Activated naive CD8-positive, alpha-beta T cell treated with anti-CD3 and anti-CD28 coated beads, Interleukin-2, amount 50 U/mL, for 24 hours (primary cell): ENCODE data around the gene GPHN.
"Not testable (repeated sequence)": the region's sequence is repeated elsewhere in the genome, so short reads cannot be mapped to it uniquely, and the experiment has no call there.

ENCODE experiments used
- ATAC-seq: fragments of 150-1000 bp; cut with Tn5 transposase; one replicate; pipeline ENCODE4 v1.10.0; 2021
- DNase-seq: peaks from one replicate; pipeline ENCODE4 v3.0.0; 2021
- H3K27ac Mint-ChIP-seq: one replicate; pipeline ENCODE4 v1.8.0; 2021; ENCODE audit warnings: mild to moderate bottlenecking, mixed read lengths
- H3K27me3 Mint-ChIP-seq: one replicate; pipeline ENCODE4 v1.8.0; 2021; ENCODE audit warnings: mixed read lengths
- H3K36me3 Mint-ChIP-seq: one replicate; pipeline ENCODE4 v1.8.0; 2021; ENCODE audit warnings: low read depth, mixed read lengths
- H3K4me1 Mint-ChIP-seq: one replicate; pipeline ENCODE4 v1.8.0; 2021; ENCODE audit warnings: mixed read lengths
- H3K4me3 Mint-ChIP-seq: one replicate; pipeline ENCODE4 v1.8.0; 2021; ENCODE audit warnings: mild to moderate bottlenecking, moderate library complexity, mixed read lengths
- H3K9me3 Mint-ChIP-seq: one replicate; pipeline ENCODE4 v1.8.0; 2021; ENCODE audit warnings: mixed read lengths

GPHN gene

DNA sequence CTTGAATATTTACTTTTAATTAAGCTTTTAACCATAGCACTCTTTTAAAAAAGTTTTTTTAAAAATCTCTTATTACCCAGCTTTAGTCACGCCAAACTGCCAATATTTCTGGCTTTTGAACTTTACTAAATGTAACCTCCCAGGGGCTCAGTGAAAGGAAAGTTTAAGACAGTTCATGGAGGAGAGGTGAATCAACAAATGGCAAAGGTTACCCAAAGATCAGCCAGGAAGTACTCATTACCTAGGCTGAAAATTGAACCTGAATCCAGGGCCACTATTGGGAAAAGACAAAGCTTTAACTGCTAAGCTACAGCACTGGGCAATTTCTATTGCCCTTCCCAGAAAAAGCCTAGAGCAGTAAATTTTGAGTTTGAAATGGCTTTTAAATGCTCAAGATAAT lies 282.2 kb downstream of the GPHN start:
- Mint-ChIP-seq H3K36me3 (peaks cover 16% of the 10 kb centered on the region), H3K27me3 (no peaks in the 10 kb centered on the region), H3K9me3 (peaks cover 26% of the 10 kb centered on the region), H3K4me3 (no peak overlapping the region), H3K4me1 (no peaks in the 10 kb centered on the region), H3K27ac (no peak overlapping the region)
- no peak for ATAC-seq
- no peak for DNase-seq

DNA sequence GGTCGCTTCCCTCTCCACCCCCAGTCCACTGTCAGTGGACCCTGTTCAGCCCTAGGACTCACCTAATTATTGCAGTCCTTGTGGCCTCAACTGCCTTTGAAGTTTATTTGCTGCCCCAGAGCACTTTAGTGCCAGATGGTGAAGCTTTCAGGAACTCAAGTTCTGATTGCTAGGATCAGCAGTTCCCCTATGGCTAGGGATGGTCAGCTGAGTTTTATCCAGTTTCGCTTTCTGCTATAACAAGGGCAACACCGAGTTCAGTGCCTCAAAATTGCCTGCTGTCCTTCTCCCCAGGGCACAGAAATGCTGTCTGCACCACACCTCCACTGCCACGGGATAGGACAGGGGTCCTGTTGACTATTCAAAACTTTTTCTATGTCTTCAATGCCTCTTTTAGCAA lies 295.0 kb downstream of the GPHN start:
- peaks cover 38% of the 10 kb centered on the region for H3K36me3 Mint-ChIP-seq
- no peak overlapping the region for H3K4me3 Mint-ChIP-seq
- no peaks in the 10 kb centered on the region for H3K27me3 Mint-ChIP-seq
- no peak overlapping the region for H3K27ac Mint-ChIP-seq
- H3K4me1 Mint-ChIP-seq: no peaks in the 10 kb centered on the region
- ATAC-seq (no peak), DNase-seq (no peak)
- peaks cover 42% of the 10 kb centered on the region for H3K9me3 Mint-ChIP-seq

DNA sequence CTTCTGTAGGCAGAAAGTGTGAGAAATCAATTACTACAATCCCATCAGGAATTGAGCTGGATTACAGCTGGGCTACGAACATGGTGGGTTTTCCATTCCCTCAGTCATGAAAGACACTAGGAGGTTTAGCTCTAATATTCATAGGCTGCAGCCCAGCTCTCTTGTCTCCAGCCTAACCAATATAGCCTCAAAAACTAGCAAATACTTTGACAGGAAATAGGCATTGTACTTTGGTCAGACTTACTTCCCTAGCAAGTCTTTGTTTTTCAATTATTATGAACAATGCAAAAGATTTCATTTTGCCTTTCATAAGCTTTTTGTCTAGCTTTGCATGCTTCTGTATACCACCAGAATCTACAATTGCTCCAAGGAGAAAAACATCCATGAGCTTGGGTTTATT lies 296.2 kb downstream of the GPHN start:
- Mint-ChIP-seq H3K27me3 (no peaks in the 10 kb centered on the region), H3K4me3 (no peak overlapping the region), H3K27ac (no peak overlapping the region), H3K9me3 (peaks cover 31% of the 10 kb centered on the region), H3K36me3 (peaks cover 35% of the 10 kb centered on the region), H3K4me1 (no peaks in the 10 kb centered on the region)
- ATAC-seq (no peak), DNase-seq (no peak)

DNA sequence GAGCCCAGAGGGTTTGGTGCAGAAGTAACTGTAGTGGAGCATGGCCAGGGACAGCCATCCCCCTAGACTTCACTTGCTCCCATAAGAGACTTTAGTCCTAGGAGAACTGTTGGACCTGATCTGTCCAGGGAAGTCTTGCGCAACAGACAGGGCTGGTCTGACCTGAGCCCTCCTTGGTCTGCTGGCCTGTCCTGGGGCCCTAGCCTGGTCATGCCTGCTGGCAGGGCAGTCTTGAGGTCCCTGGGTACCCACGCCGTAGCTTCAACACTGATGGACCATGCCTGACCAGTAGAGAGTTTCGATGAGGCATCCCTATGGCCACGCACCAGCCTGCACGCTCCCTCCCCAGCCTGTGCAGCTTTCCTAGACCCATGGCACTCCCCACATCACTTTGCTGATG lies 305.7 kb downstream of the GPHN start:
- no peak overlapping the region for H3K4me3 Mint-ChIP-seq
- DNase-seq (no peak), ATAC-seq (no peak)
- no peaks in the 10 kb centered on the region for H3K4me1 Mint-ChIP-seq
- H3K27ac Mint-ChIP-seq: no peak overlapping the region
- peaks cover 40% of the 10 kb centered on the region for H3K9me3 Mint-ChIP-seq
- H3K27me3 Mint-ChIP-seq: no peaks in the 10 kb centered on the region
- H3K36me3 Mint-ChIP-seq: peaks cover 33% of the 10 kb centered on the region

DNA sequence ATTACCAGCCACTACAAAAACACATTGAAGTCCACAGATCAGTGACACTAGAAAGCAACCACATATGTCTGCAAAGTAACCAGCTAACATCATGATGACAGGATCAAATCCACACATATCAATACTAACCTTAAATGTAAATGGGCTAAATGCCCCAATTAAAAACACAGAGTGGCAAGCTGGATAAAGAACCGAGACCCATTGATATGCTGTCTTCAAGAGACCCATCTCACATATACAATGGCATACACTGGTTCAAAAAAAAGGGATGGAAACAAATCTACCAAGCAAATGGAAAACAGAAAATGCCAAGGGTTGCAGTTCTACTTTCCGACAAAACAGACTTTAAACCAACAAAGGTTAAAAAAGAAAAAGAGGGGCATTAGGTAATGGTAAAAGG lies 307.7 kb downstream of the GPHN start:
- H3K4me3 Mint-ChIP-seq: no peak overlapping the region
- H3K27me3 Mint-ChIP-seq: no peaks in the 10 kb centered on the region
- ATAC-seq: no peak
- H3K36me3 Mint-ChIP-seq: peaks cover 29% of the 10 kb centered on the region
- DNase-seq: no peak
- H3K9me3 Mint-ChIP-seq: peaks cover 45% of the 10 kb centered on the region
- no peak overlapping the region for H3K27ac Mint-ChIP-seq
- no peaks in the 10 kb centered on the region for H3K4me1 Mint-ChIP-seq

DNA sequence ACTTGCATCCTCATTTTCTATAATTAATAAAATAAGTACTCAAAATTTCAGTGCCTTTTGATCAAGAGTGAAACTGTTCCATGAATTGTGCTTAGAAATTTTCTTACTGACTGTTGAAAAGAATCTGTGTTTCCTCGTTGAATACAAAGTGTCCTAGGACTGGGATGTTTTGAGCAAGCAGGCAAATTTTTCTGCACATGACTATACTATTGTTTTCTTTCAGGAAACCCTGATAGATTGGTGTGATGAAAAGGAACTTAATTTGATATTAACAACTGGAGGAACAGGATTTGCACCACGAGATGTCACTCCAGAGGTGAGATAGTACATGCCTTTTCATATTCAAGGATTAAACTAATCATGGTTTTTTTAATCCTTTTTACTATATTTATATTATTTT lies 316.3 kb downstream of the GPHN start:
- H3K9me3 Mint-ChIP-seq: no peaks in the 10 kb centered on the region
- DNase-seq (no peak), ATAC-seq (no peak)
- no peak overlapping the region for H3K4me3 Mint-ChIP-seq
- no peaks in the 10 kb centered on the region for H3K27me3 Mint-ChIP-seq
- H3K27ac Mint-ChIP-seq: no peak overlapping the region
- H3K36me3 Mint-ChIP-seq: no peaks in the 10 kb centered on the region
- H3K4me1 Mint-ChIP-seq: no peaks in the 10 kb centered on the region

DNA sequence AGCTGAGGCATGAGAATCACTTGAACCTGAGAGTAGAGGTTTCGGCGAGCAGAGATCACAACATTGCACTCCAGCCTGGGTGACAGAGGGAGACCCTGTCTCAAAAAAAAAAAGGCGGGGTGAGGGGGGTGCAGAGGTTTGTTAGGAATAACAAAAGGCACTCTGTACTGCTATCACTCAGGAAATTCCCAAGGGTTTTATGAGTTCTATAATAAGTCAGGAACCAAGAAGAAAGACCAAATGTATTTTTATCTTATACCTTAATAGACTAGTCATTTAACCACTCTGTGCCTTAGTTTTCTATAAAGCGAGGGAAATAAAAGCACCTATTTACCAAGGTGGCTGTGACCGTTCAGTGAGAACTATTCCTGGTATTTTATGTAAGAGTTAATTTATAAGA lies 319.2 kb downstream of the GPHN start:
- DNase-seq: no peak
- Mint-ChIP-seq H3K27ac (no peak overlapping the region), H3K9me3 (no peaks in the 10 kb centered on the region), H3K36me3 (peaks cover 2% of the 10 kb centered on the region), H3K4me1 (no peaks in the 10 kb centered on the region), H3K27me3 (no peaks in the 10 kb centered on the region), H3K4me3 (no peak overlapping the region)
- no peak for ATAC-seq

DNA sequence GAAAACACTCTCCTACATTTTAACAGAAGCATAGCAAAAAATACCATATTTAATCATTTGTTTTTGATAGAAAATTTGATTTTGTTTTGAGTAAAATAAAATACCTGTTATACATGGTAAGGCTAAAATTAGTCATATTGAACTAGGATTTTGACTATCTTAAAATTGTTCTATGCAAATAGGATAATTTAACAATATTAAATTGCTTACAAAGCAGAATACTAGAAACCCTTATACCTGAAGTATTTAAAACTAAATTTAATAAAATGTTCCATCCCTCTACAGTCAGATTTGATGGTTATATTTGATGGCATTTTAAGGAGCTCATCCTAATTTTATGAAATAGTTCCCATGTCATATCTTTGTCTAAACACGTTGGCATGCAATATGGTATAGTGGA lies 323.2 kb downstream of the GPHN start:
- ATAC-seq: no peak
- H3K27me3 Mint-ChIP-seq: no peaks in the 10 kb centered on the region
- H3K9me3 Mint-ChIP-seq: peaks cover 10% of the 10 kb centered on the region
- H3K4me3 Mint-ChIP-seq: no peak overlapping the region
- H3K4me1 Mint-ChIP-seq: no peaks in the 10 kb centered on the region
- no peak overlapping the region for H3K27ac Mint-ChIP-seq
- no peak for DNase-seq
- peaks cover 12% of the 10 kb centered on the region for H3K36me3 Mint-ChIP-seq

DNA sequence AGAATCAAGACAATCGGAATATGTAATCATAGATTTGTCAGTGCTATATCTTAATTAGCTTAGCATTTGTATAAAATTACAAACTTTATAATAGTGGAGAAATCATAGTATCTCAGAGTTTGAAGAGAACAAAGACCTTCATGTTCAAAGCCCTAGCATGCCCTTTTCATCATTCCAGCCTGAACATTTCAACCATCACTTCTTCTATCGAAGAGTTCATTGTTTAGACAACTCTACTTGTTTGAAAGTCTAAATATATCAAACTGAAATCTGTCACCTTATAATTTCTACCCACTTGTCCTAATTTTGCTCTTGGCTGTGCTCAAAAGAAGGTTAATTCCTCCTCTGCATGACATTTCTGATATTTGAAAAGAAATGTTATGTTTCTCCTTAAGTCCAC lies 325.9 kb downstream of the GPHN start:
- H3K4me1 Mint-ChIP-seq: no peaks in the 10 kb centered on the region
- no peak overlapping the region for H3K4me3 Mint-ChIP-seq
- peaks cover 12% of the 10 kb centered on the region for H3K36me3 Mint-ChIP-seq
- H3K9me3 Mint-ChIP-seq: peaks cover 10% of the 10 kb centered on the region
- H3K27ac Mint-ChIP-seq: no peak overlapping the region
- ATAC-seq: no peak
- H3K27me3 Mint-ChIP-seq: no peaks in the 10 kb centered on the region
- DNase-seq: no peak

DNA sequence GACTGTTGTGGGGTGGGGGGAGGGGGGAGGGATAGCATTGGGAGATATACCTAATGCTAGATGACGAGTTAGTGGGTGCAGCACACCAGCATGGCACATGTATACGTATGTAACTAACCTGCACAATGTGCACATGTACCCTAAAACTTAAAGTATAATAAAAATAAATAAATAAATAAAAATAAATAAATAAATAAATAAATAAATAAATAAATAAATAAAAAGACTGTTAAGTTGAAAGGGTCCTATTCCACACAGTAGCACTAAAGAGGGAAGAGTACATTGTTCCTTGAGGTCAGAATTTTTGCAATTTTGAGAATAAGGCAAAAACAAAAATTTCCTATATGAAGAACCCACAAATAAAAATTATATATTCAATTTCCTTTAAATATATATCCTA lies 329.5 kb downstream of the GPHN start:
- DNase-seq, H3K27ac Mint-ChIP-seq, H3K27me3 Mint-ChIP-seq, ATAC-seq, H3K4me3 Mint-ChIP-seq, H3K4me1 Mint-ChIP-seq: not testable (repeated sequence)
- Mint-ChIP-seq H3K36me3 (peaks cover 10% of the 10 kb centered on the region), H3K9me3 (peaks cover 10% of the 10 kb centered on the region)

DNA sequence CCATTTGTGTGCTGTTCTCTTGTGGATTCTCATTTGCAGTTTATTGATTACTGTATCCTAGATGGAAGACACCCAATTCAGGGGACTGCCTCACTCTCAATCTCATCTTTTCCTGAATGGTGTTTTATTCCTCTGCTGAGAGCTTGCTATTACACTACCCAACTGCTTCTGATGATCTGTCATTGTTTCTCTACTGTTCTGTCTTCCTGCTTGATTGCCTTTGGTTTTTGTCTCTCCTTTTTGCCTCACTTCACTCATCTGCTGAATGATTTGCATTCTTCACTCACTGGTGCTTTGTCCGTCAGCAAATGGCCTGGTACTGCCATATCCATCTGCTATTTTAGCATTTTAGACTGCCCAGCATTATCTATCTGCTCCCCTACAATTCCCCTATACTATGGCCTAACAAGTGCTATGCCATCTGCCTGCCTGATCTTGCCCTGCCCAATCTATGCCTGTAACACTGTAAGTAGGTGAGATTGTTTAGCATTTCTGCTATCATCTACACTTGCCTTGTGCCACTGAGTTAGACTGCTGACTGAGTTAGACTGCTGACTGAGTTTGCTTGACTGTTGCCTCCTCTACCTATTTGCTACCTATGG lies 335.1 kb downstream of the GPHN start:
- no peaks in the 10 kb centered on the region for H3K9me3 Mint-ChIP-seq
- ATAC-seq (no peak), DNase-seq (no peak)
- no peaks in the 10 kb centered on the region for H3K4me1 Mint-ChIP-seq
- H3K27me3 Mint-ChIP-seq: no peaks in the 10 kb centered on the region
- no peaks in the 10 kb centered on the region for H3K36me3 Mint-ChIP-seq
- H3K27ac Mint-ChIP-seq: no peak overlapping the region
- H3K4me3 Mint-ChIP-seq: no peak overlapping the region

DNA sequence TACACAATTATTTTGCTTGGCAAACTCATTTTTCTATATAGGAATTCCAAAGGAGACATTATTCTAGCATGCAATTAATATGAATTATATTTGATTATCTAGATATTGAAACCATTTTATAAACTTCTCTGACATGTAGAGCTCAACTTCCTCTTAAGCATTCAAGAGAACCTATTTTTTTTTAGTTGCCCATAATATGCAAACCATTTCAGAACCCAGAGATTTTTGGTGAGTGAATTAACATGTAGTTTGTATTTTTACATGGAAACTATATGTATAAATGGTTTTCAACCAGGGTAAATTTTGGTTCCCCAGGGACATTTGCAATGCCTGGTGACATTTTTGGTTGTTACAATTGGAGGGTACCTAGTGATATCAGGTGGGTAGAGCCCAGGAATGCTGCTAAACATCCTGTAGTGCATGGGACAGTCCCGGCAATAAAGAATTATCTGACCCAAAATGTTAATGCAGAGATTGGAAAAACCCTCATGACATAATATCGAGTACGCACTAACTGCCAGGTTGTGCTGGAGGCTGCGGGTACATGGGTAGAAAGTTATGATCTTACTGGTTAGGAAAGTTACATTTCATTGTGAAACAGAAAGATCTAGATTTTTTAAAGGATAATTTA lies 342.4 kb downstream of the GPHN start:
- ATAC-seq (no peak), DNase-seq (no peak)
- H3K27ac Mint-ChIP-seq: no peak overlapping the region
- H3K27me3 Mint-ChIP-seq: no peaks in the 10 kb centered on the region
- H3K36me3 Mint-ChIP-seq: peaks cover 9% of the 10 kb centered on the region
- H3K4me1 Mint-ChIP-seq: peaks cover 2% of the 10 kb centered on the region
- peaks cover 15% of the 10 kb centered on the region for H3K9me3 Mint-ChIP-seq
- no peak overlapping the region for H3K4me3 Mint-ChIP-seq

DNA sequence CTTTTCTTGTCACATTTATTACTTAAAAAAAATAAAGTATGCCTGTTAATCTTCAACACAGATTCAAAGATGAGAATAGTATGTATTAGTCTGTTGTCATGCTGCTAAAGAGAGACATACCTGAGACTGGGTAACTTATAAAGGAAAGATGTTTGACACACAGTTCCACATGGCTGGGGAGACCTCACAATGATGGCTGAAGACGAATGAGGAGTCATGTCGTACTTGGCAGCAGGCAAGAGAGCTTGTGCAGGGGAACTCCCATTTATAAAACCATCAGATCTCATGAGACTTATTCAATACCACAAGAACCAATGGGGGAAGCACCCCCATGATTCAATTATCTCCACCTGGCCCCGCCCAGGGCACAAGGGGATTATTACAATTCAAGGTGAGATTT lies 345.4 kb downstream of the GPHN start:
- Mint-ChIP-seq H3K27me3 (no peaks in the 10 kb centered on the region), H3K4me1 (peaks cover 2% of the 10 kb centered on the region), H3K27ac (no peak overlapping the region), H3K36me3 (peaks cover 13% of the 10 kb centered on the region), H3K9me3 (peaks cover 27% of the 10 kb centered on the region), H3K4me3 (no peak overlapping the region)
- ATAC-seq: no peak
- no peak for DNase-seq

DNA sequence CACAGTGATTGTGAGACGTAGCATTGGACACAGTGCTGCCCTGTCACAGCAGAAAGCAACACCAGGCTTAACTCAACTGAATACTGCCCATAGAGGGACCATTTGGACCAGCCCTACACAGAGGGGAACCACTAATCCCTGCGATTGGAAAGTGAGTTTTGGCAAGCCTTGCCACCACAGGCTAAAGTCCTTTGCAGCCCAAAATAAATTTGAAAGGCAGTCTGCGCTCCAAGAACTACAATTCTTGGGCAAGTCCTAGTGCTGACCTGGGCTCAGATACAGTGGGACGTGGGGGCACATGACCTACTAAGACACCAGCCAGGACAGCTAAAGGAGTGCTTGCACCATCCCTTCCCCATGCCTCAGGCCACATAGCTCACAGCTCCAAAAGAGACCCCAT lies 349.9 kb downstream of the GPHN start:
- Mint-ChIP-seq H3K4me1 (peaks cover 2% of the 10 kb centered on the region), H3K27ac (no peak overlapping the region), H3K9me3 (peaks cover 55% of the 10 kb centered on the region), H3K27me3 (no peaks in the 10 kb centered on the region), H3K4me3 (no peak overlapping the region), H3K36me3 (peaks cover 15% of the 10 kb centered on the region)
- DNase-seq (no peak), ATAC-seq (no peak)

DNA sequence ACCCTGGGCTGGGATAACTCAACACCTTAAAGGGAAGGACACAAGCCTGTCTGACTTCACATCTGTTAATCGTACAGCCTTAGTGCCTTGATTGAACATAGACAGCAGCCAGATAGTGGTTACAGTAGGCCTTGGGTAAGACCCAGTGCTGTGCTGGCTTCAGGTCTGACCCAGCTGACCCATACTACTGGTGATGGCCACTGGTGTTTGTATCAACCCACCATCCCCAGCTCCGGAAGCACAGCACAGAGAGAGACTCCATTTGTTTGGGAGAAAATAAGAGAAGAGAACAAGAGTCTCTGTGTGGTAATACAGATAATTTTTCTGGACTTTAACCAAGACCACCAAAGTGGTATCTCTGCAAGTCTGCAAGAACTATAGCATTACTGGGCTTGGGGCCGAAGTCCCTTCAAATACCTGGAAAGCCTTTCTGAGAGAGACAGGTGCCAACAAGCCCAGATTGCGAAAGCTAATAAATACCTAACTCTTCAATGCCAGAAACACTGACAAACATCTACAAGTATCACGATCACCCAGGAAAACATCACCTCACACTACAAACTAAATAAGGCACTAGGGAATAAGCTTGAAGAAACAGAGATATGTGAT lies 351.2 kb downstream of the GPHN start:
- Mint-ChIP-seq H3K4me1 (no peaks in the 10 kb centered on the region), H3K4me3 (no peak overlapping the region), H3K36me3 (peaks cover 12% of the 10 kb centered on the region), H3K27me3 (no peaks in the 10 kb centered on the region), H3K27ac (no peak overlapping the region), H3K9me3 (peaks cover 62% of the 10 kb centered on the region)
- DNase-seq (no peak), ATAC-seq (no peak)
